Mucosa of descending colon (tissue), 3 donors: ENCODE data around the gene IL36B. TPM values are rescaled to one million over a fixed set of nuclear protein-coding genes. Genes with fewer than 3 reads are reported as not detected.
"Not testable (repeated sequence)": the region's sequence is repeated elsewhere in the genome, so short reads cannot be mapped to it uniquely, and the experiment has no call there.

Source experiments
- ATAC-seq: fragments of 200-7000 bp; cut with Tn5 transposase; one replicate; pipeline ENCODE4 v1.9.1; 2020; ENCODE audit warnings: mild to moderate bottlenecking, moderate library complexity
- DNase-seq, 3 donors: peaks; one replicate each; pipeline ENCODE4 v3.0.0-alpha.2; 2020
- H3K36me3 ChIP-seq: fragments of 200-600 bp; one replicate; pipeline ENCODE4 v1.8.0; 2021; ENCODE audit warnings: low read depth, mild to moderate bottlenecking
- H3K4me1 ChIP-seq: fragments of 200-600 bp; one replicate; pipeline ENCODE4 v1.8.0; 2021; ENCODE audit warnings: low read depth, mild to moderate bottlenecking
- H3K4me3 ChIP-seq: fragments of 200-600 bp; one replicate; pipeline ENCODE4 v1.8.0; 2021; ENCODE audit warnings: mild to moderate bottlenecking
- H3K9me3 ChIP-seq: fragments of 200-600 bp; one replicate; pipeline ENCODE4 v1.8.0; 2021; ENCODE audit warnings: mild to moderate bottlenecking
- intact Hi-C, 2 donors: fragments of 100-400 bp; cut with DNase I in 1 of 2; cut with micrococcal nuclease in 1 of 2; formaldehyde crosslinking; loops; one replicate each; pipeline versions ENCODE4 v1.11.0 to v1.11.1; 2022; cut with DNase I, micrococcal nuclease
- long read RNA-seq, 2 donors: library from polyadenylated mRNA; unstranded; transcript quantifications; one replicate each; pipeline ENCODE4 v2.0.0, GENCODE V29; 2019 to 2021
- total RNA-seq, 3 donors: library from RNA; stranded (reverse); fragmentation: NEBNext Ultra II Directional in 2 of 3; extraction: Animal tissue kit (Norgen Biotek cat#: 25700) in 2 of 3; gene quantifications; one replicate each; pipeline versions ENCODE4 v1.2.1 to v1.2.4, GENCODE V29; 2021 to 2023
- TF ChIP-seq, protein P1 (sequence below): fragments of 200-600 bp; IDR thresholded peaks from one replicate; pipeline ENCODE4 v1.8.0; 2022; ENCODE audit warnings: antibody characterized with exemption, mild to moderate bottlenecking
- donor health status: DM: no; HTN: no; CAD: no; lungs with moderate emphysema.
- donor health status: DM: no; HTN: no; CAD: no.
- donor health status: DM: no; HTN: yes; CAD: no.

The IL36B gene
- not detected for total RNA-seq
- long read RNA-seq, donor 1, result 0 reads
- long read RNA-seq, donor 2, result 0 reads

DNA sequence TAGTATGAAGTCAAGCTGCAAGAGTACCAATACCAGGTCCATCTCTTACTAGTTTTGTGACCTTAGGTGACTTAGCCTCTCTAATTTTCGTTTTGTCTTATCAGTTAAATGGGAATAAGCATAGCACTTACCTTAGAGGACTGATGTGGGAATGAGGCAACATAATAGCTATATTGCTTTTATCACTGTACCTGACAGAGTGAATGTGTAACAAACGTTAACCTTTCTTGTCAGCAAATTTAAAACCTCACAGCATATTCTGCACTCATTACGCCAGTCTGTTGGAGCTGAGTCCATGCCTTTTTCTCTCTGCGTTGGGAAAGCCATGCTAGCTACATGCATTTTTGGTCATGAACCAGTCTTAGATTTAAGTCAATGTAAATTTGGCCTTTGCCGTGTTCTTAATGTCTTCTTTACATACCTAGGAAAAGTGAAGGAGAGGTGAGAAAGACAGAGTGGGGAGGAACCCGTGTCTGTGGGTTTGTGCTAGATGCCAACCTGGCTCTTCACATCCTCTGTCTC is at the start of gene IL36B:
Gene IL36B, minus strand, starts transcription at position 472 of the 522 bp plus-strand sequence.
- Histone ChIP-seq H3K9me3 (no peaks in the 10 kb centered on the region), H3K4me1 (peaks cover 4% of the 10 kb centered on the region), H3K36me3 (no peaks in the 10 kb centered on the region), H3K4me3 (no peak within 1 kb of the TSS)
- no peak for ATAC-seq
- DNase-seq, result no peak
- TF ChIP-seq, protein P1, sequence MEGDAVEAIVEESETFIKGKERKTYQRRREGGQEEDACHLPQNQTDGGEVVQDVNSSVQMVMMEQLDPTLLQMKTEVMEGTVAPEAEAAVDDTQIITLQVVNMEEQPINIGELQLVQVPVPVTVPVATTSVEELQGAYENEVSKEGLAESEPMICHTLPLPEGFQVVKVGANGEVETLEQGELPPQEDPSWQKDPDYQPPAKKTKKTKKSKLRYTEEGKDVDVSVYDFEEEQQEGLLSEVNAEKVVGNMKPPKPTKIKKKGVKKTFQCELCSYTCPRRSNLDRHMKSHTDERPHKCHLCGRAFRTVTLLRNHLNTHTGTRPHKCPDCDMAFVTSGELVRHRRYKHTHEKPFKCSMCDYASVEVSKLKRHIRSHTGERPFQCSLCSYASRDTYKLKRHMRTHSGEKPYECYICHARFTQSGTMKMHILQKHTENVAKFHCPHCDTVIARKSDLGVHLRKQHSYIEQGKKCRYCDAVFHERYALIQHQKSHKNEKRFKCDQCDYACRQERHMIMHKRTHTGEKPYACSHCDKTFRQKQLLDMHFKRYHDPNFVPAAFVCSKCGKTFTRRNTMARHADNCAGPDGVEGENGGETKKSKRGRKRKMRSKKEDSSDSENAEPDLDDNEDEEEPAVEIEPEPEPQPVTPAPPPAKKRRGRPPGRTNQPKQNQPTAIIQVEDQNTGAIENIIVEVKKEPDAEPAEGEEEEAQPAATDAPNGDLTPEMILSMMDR, result no peak
- intact Hi-C loops, result no loop called here

GRCh38 chr2:113102133-113102532 is 49.5 kb upstream of the IL36B start:
- Histone ChIP-seq H3K9me3 (no peaks in the 10 kb centered on the region), H3K4me1 (no peaks in the 10 kb centered on the region), H3K36me3 (no peaks in the 10 kb centered on the region), H3K4me3 (no peak overlapping the region)
- TF ChIP-seq, protein P1, result no peak
- DNase-seq, result no peak
- ATAC-seq, result no peak
- intact Hi-C loops, result no loop called here

DNA sequence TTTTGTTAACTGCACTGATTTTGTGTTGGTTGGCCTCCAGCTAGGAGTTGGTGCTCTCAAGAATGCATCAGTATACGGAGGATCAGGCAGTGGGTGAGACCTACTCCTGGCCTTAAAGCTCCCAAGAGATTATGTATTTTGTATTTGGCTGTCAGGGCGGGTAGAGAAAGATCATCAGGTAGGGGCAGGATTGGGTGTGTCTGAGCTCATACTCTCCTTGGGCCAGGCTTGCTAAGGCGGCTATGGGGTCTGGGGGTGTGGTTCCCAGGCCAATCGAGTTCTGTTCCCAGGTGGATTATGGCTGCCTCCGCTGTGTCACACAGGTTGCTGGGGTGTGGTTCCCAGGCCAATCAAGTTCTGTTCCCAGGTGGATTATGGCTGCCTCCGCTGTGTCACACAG is 45.9 kb upstream of the IL36B start:
- peaks cover 3% of the 10 kb centered on the region for H3K9me3 ChIP-seq
- H3K4me3 ChIP-seq, result no peak overlapping the region
- intact Hi-C loops, result no loop called here
- no peaks in the 10 kb centered on the region for H3K4me1 ChIP-seq
- TF ChIP-seq, protein P1, result no peak
- ATAC-seq (no peak), DNase-seq (no peak)
- H3K36me3 ChIP-seq, result no peaks in the 10 kb centered on the region

DNA sequence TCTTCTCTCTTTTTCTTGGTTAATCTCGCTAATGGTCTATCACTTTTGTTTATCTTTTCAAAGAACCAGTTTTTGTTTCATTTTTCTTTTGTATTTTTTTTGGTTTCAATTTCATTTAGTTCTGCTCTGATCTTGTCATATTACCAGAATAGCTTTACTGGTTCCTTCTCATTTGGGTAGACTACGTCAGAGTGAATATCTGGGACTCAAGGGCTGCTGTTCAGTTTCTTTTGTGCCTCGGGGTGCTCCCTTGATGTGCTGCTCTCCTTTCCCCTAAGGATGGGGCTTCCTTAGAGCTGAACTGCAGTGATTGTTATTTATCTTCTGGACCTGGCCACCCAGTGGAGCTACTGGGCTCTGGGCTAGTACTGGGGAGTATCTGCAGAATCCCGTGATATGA is 45.4 kb upstream of the IL36B start:
- H3K9me3 ChIP-seq, result peaks cover 3% of the 10 kb centered on the region
- TF ChIP-seq, protein P1, result no peak
- H3K4me3 ChIP-seq, result no peak overlapping the region
- no peak for DNase-seq
- H3K4me1 ChIP-seq, result no peaks in the 10 kb centered on the region
- ATAC-seq, result no peak
- H3K36me3 ChIP-seq, result no peaks in the 10 kb centered on the region
- intact Hi-C loops, result no loop called here

GRCh38 chr2:113096842-113097618 is 44.4 kb upstream of the IL36B start:
- ATAC-seq, intact Hi-C loops, H3K36me3 ChIP-seq, H3K4me1 ChIP-seq, H3K4me3 ChIP-seq, H3K9me3 ChIP-seq, DNase-seq: not testable (repeated sequence)

GRCh38 chr2:113096306-113096705 is 43.6 kb upstream of the IL36B start:
- DNase-seq, intact Hi-C loops, H3K4me3 ChIP-seq, ATAC-seq, H3K36me3 ChIP-seq, H3K4me1 ChIP-seq, H3K9me3 ChIP-seq: not testable (repeated sequence)
